HAP-1 (cell line): ENCODE data around the gene ABRACL.
A peak's percentile ranks its signal among the peaks of the same experiment; 100 is the strongest.

Experiments used
- DNase-seq, 2 experiments: peaks; one replicate each; pipeline ENCODE4 v3.0.0-alpha.2; 2016 to 2020; ENCODE audit warnings: low spot score in 2 of 2
- H3K27me3 ChIP-seq: fragments of 250-450 bp; sonication (Bioruptor Pico); 2 replicates; pipeline ENCODE4 v1.5.1; 2020; ENCODE audit warnings: low read depth, mild to moderate bottlenecking, moderate library complexity
- H3K36me3 ChIP-seq: fragments of 250-450 bp; sonication (Bioruptor Pico); replicated peaks from 2 replicates; pipeline ENCODE4 v1.5.1; 2020; ENCODE audit warnings: mild to moderate bottlenecking
- H3K4me1 ChIP-seq: fragments of 250-450 bp; sonication (Bioruptor Pico); 2 replicates; pipeline ENCODE4 v1.5.1; 2020; ENCODE audit warnings: mild to moderate bottlenecking
- H3K4me3 ChIP-seq: fragments of 250-450 bp; sonication (Bioruptor Pico); 2 replicates; pipeline ENCODE4 v1.5.1; 2020; ENCODE audit warnings: mild to moderate bottlenecking, moderate library complexity
- H3K9me3 ChIP-seq: fragments of 250-450 bp; sonication (Bioruptor Pico); 2 replicates; pipeline ENCODE4 v1.5.1; 2020; ENCODE audit warnings: mild to moderate bottlenecking, moderate library complexity
- in situ Hi-C: fragments of 300-500 bp; cut with MboI; formaldehyde crosslinking; loops from 3 replicates; pipeline ENCODE4 v1.14.3; 2020; ENCODE audit warnings: low sequenced_read_pairs, inconsistent platforms, mixed read lengths

The ABRACL gene

GRCh38 chr6:138996524-138996923 lies 32.0 kb upstream of the ABRACL start:
- Histone ChIP-seq H3K4me1 (peaks cover 8% of the 10 kb centered on the region), H3K9me3 (no peaks in the 10 kb centered on the region), H3K36me3 (no peaks in the 10 kb centered on the region), H3K27me3 (no peaks in the 10 kb centered on the region), H3K4me3 (no peak overlapping the region)
- no peak for DNase-seq
- in situ Hi-C loops, result no loop called here

- H3K4me3 ChIP-seq, result no peak overlapping the region
- DNase-seq, result no peak
- H3K9me3 ChIP-seq, result no peaks in the 10 kb centered on the region
- H3K4me1 ChIP-seq, result peaks cover 8% of the 10 kb centered on the region
- H3K36me3 ChIP-seq, result no peaks in the 10 kb centered on the region
- in situ Hi-C loops, result no loop called here
- H3K27me3 ChIP-seq, result no peaks in the 10 kb centered on the region
These were observed 31.4 kb upstream of the ABRACL start for GRCh38 chr6:138997136-138997535.

GRCh38 chr6:138999949-139000725 lies 28.4 kb upstream of the ABRACL start:
- Histone ChIP-seq H3K4me3 (no peak overlapping the region), H3K9me3 (no peaks in the 10 kb centered on the region), H3K27me3 (no peaks in the 10 kb centered on the region), H3K4me1 (no peaks in the 10 kb centered on the region), H3K36me3 (no peaks in the 10 kb centered on the region)
- no peak for DNase-seq
- in situ Hi-C loops, result no loop called here

- no peaks in the 10 kb centered on the region for H3K36me3 ChIP-seq
- in situ Hi-C loops, result no loop called here
- no peaks in the 10 kb centered on the region for H3K4me1 ChIP-seq
- no peak for DNase-seq
- H3K9me3 ChIP-seq, result no peaks in the 10 kb centered on the region
- no peak overlapping the region for H3K4me3 ChIP-seq
- H3K27me3 ChIP-seq, result no peaks in the 10 kb centered on the region
These were observed 24.8 kb upstream of the ABRACL start for GRCh38 chr6:139003751-139004150.

- Histone ChIP-seq H3K4me3 (no peak overlapping the region), H3K36me3 (no peaks in the 10 kb centered on the region), H3K27me3 (no peaks in the 10 kb centered on the region), H3K4me1 (peaks cover 13% of the 10 kb centered on the region), H3K9me3 (no peaks in the 10 kb centered on the region)
- in situ Hi-C loops, result no loop called here
- no peak for DNase-seq
These were observed 22.1 kb upstream of the ABRACL start for GRCh38 chr6:139006477-139006876.

- Histone ChIP-seq H3K4me1 (peaks cover 13% of the 10 kb centered on the region), H3K36me3 (no peaks in the 10 kb centered on the region), H3K9me3 (no peaks in the 10 kb centered on the region), H3K4me3 (no peak overlapping the region), H3K27me3 (no peaks in the 10 kb centered on the region)
- no peak for DNase-seq
- in situ Hi-C loops, result no loop called here
These were observed 21.1 kb upstream of the ABRACL start for GRCh38 chr6:139007428-139007827.

- no peaks in the 10 kb centered on the region for H3K36me3 ChIP-seq
- H3K4me1 ChIP-seq, result peaks cover 13% of the 10 kb centered on the region
- no peak overlapping the region for H3K4me3 ChIP-seq
- no peaks in the 10 kb centered on the region for H3K27me3 ChIP-seq
- DNase-seq, result no peak
- in situ Hi-C loops, result no loop called here
- no peaks in the 10 kb centered on the region for H3K9me3 ChIP-seq
These were observed 20.4 kb upstream of the ABRACL start for GRCh38 chr6:139008117-139008516.

- no peaks in the 10 kb centered on the region for H3K9me3 ChIP-seq
- H3K27me3 ChIP-seq, result no peaks in the 10 kb centered on the region
- no peaks in the 10 kb centered on the region for H3K36me3 ChIP-seq
- H3K4me1 ChIP-seq, result peaks cover 13% of the 10 kb centered on the region
- DNase-seq, result peak; percentile 57 to 93
- H3K4me3 ChIP-seq, result no peak overlapping the region
- in situ Hi-C loops, result no loop called here
These were observed 17.9 kb upstream of the ABRACL start for GRCh38 chr6:139010674-139011073.

GRCh38 chr6:139011980-139012379 lies 16.6 kb upstream of the ABRACL start:
- Histone ChIP-seq H3K4me1 (peaks cover 13% of the 10 kb centered on the region), H3K27me3 (no peaks in the 10 kb centered on the region), H3K36me3 (no peaks in the 10 kb centered on the region), H3K9me3 (no peaks in the 10 kb centered on the region), H3K4me3 (no peak overlapping the region)
- in situ Hi-C loops, result no loop called here
- DNase-seq, result no peak

GRCh38 chr6:139013185-139013800 lies 15.3 kb upstream of the ABRACL start:
- DNase-seq, result no peak
- Histone ChIP-seq H3K9me3 (no peaks in the 10 kb centered on the region), H3K27me3 (no peaks in the 10 kb centered on the region), H3K4me1 (peaks cover 13% of the 10 kb centered on the region), H3K36me3 (no peaks in the 10 kb centered on the region), H3K4me3 (no peak overlapping the region)
- in situ Hi-C loops, result no loop called here

- H3K4me1 ChIP-seq, result peaks cover 13% of the 10 kb centered on the region
- no peaks in the 10 kb centered on the region for H3K36me3 ChIP-seq
- no peaks in the 10 kb centered on the region for H3K9me3 ChIP-seq
- DNase-seq, result no peak
- H3K4me3 ChIP-seq, result no peak overlapping the region
- H3K27me3 ChIP-seq, result no peaks in the 10 kb centered on the region
- in situ Hi-C loops, result no loop called here
These were observed 13.6 kb upstream of the ABRACL start for GRCh38 chr6:139014945-139015344.

GRCh38 chr6:139016337-139017213 lies 12.0 kb upstream of the ABRACL start:
- no peaks in the 10 kb centered on the region for H3K27me3 ChIP-seq
- H3K9me3 ChIP-seq, result no peaks in the 10 kb centered on the region
- no peak overlapping the region for H3K4me3 ChIP-seq
- in situ Hi-C loops, result no loop called here
- no peaks in the 10 kb centered on the region for H3K36me3 ChIP-seq
- no peak for DNase-seq
- H3K4me1 ChIP-seq, result no peaks in the 10 kb centered on the region; the same call in 1 of the 2 replicates

GRCh38 chr6:139017227-139017626 lies 11.3 kb upstream of the ABRACL start:
- no peak for DNase-seq
- in situ Hi-C loops, result no loop called here

GRCh38 chr6:139019722-139020121 lies 8.8 kb upstream of the ABRACL start:
- in situ Hi-C loops, result no loop called here
- no peaks in the 10 kb centered on the region for H3K27me3 ChIP-seq
- no peaks in the 10 kb centered on the region for H3K4me1 ChIP-seq
- no peaks in the 10 kb centered on the region for H3K36me3 ChIP-seq
- no peak overlapping the region for H3K4me3 ChIP-seq
- no peak for DNase-seq
- no peaks in the 10 kb centered on the region for H3K9me3 ChIP-seq

More at GRCh38 chr6:139017227-139017626, 11.3 kb upstream of the ABRACL start:
- Histone ChIP-seq H3K27me3 (no peaks in the 10 kb centered on the region), H3K4me3 (no peak overlapping the region), H3K4me1 (no peaks in the 10 kb centered on the region; the same call in 1 of the 2 replicates), H3K9me3 (no peaks in the 10 kb centered on the region), H3K36me3 (no peaks in the 10 kb centered on the region)
